Fibroblast of the aortic adventitia (primary cell): ENCODE results near the gene CACNA2D3. TPM values are rescaled to one million over a fixed set of nuclear protein-coding genes. Genes with fewer than 3 reads are reported as not detected.

Experiments
- DNase-seq: peaks from one replicate; pipeline ENCODE4 v3.0.0-alpha.2; 2010; ENCODE audit warnings: low read depth
- H3K4me3 ChIP-seq: 2 replicates; pipeline ENCODE4 v1.5.1; 2011; ENCODE audit warnings: low read depth, mild to moderate bottlenecking, control low read depth, low read length, moderate library complexity
- total RNA-seq: library from RNA; depleted of rRNA; stranded (reverse); fragments of >200 nt; gene quantifications from 2 replicates; pipeline ENCODE4 v1.2.3, GENCODE V29; 2012; ENCODE audit warnings: low replicate concordance
- TF ChIP-seq, protein P1 (sequence below): IDR thresholded peaks from 2 replicates; pipeline ENCODE4 v1.5.1; 2011; ENCODE audit warnings: mild to moderate bottlenecking, low read length, control low read depth, inconsistent platforms; ENCODE audit not compliant: insufficient read depth

Gene CACNA2D3
- total RNA-seq, 1 donor: 0.45 TPM

DNA sequence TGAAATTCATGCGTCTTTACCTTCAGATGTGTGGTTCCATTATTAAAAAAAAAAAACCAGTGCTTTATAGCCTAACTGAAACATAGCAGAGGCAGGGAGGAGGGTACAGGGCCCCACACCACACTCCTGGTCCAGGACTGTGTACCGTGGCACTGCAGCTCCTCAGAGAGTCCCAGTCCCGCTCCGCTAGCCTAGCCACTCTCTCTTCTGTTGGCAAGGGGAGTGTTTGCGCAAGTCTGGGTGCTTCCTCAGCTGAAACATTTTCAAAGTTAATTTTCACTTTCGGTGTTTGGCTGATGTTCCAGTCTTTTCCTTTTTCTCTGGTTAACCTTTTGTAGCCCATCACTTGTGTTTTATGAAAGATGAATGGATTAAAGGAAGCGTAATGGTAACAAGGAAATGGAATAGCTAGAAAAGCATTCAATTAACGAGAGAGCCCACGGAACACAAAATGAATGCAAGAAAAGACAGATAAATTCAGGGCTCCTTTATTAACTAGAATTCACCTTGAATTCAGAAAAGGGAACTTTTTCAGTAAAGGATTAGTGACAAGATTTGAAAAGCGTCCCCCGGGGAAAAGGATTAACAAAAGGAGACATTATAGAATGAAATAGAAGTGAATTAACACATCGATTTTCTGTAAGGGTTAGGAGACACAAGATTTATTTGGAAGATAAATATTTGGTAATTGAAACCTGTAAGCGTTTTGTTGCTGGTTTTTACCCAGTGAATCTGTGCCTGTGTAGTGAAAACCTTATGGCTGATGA lies 177.0 kb downstream of the CACNA2D3 start:
- no peak overlapping the region for H3K4me3 ChIP-seq

DNA sequence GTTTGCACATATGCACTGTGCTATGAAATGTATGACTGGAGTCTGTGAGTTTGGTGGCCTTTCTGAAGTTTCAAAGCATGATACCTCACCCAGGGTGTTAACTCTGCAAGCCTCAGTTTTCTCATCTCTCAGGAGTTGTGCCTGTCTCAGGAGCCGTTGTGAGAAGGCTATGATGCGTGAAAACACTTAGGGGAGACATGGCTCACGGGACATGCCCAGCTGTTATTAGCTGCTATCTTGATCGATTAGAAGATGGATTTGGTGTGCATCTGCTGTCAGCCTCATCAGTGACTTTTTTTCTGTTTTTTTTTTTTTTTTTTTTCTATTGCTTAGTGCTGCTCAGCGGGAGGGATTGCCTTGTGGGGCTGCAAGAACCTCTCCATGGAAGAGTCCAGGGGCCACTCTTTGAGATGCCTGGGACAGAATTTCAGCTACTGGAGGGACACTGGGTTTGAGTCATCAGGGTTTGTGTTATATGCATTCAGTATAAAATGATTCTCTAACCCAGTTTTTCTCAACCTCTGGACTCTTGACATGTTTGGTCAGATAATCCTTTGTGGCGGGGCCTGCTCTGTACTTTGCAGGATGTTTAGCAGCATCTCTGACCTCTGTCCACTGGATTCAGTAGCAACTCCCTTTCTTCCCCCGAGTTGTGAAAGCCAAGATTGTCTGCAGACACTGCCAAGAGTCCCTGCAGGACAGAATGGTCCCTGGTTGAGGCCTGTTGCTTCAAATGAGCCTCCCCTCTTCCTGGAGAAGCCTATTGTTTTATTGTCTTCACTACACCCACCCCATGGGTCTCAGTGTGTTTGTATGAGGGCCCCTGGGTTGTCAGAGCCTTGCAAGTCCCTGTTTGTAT lies 181.4 kb downstream of the CACNA2D3 start:
- no peak for DNase-seq
- TF ChIP-seq, protein P1, sequence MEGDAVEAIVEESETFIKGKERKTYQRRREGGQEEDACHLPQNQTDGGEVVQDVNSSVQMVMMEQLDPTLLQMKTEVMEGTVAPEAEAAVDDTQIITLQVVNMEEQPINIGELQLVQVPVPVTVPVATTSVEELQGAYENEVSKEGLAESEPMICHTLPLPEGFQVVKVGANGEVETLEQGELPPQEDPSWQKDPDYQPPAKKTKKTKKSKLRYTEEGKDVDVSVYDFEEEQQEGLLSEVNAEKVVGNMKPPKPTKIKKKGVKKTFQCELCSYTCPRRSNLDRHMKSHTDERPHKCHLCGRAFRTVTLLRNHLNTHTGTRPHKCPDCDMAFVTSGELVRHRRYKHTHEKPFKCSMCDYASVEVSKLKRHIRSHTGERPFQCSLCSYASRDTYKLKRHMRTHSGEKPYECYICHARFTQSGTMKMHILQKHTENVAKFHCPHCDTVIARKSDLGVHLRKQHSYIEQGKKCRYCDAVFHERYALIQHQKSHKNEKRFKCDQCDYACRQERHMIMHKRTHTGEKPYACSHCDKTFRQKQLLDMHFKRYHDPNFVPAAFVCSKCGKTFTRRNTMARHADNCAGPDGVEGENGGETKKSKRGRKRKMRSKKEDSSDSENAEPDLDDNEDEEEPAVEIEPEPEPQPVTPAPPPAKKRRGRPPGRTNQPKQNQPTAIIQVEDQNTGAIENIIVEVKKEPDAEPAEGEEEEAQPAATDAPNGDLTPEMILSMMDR: no peak

More for the DNA sequence above, 177.0 kb downstream of the CACNA2D3 start:
- TF ChIP-seq, protein P1: no peak
- DNase-seq: no peak

DNA sequence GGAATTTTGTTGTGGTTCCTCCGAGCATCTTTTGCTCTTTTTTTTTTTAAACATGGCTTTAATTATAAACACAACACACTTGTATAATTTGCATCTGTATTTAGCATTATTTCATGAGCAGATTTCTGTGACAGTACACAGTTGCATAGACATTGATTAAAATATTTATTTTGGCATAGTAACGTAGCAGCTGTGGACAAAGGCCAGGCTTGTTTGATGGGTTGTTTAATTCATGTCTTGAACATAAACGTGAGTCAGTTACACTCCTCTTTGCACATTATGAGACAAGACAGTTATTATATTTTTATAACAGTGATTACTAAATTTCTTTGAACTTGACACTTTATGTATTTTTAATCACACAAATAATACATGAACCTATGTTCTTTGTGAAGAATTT lies 182.5 kb downstream of the CACNA2D3 start:
- DNase-seq: no peak
- TF ChIP-seq, protein P1: no peak
- H3K4me3 ChIP-seq: no peak overlapping the region

More for the DNA sequence above, 181.4 kb downstream of the CACNA2D3 start:
- no peak overlapping the region for H3K4me3 ChIP-seq

DNA sequence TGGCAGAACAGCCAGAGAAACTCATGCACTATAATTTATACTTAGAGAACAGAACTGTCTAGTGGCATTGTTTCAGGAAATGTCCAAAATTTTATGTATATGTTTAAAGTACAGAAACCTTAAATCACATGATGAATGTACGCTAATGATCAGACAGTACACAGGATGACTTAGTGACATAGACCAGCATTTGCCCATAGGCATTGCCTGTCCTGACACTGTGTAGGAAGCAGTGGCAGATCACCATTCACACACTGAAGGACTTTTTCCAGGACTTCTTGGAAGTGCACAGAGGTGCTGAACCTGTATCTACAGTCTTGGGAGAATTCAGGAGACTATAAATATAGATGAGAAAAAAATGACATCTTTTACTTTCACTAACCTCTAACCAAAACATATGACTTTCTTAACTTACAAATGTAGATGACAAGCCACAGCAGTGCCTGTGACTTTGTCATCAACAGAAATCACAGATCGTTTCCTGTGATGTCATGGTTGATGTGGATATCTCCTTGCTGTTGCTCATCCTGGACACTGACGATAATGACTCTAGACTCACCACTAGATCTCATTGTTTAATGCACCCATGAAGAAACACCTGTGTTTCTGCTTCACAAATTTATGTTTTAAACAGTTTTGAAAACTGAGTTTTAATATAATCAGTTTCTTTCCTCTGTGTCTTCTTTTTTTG lies 183.2 kb downstream of the CACNA2D3 start:
- DNase-seq: no peak
- TF ChIP-seq, protein P1: no peak

DNA sequence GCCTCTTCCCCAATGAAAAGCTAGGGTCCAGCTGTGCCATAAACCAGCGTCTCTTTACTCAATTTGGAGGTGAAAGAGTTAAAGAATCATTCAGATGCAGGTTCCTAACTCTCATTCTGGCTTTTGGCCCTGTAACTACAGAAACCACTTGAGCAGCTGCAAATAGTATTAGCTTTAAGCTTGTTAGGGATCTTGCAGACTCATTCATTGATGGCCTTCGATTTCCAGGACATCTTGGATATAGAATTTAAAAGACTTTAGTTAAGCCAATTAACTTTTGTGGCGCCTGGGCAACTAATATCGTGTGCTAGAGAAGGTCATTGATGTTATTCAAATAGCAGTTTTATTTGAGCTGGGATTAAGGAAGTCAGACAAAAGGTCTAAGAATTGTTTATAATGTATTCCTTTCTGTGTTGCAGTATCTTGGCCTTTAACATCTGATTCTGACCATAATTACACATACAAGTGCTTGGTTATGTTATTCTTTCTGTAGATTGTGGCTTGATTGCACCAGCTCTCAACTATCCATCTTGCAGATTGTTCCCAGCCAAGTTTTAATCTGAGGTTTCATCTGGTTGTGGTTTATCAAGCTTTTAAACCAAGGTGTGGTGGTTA lies 185.3 kb downstream of the CACNA2D3 start:
- DNase-seq: no peak
- H3K4me3 ChIP-seq: no peak overlapping the region
- TF ChIP-seq, protein P1: no peak

More for the DNA sequence above, 183.2 kb downstream of the CACNA2D3 start:
- H3K4me3 ChIP-seq: no peak overlapping the region

DNA sequence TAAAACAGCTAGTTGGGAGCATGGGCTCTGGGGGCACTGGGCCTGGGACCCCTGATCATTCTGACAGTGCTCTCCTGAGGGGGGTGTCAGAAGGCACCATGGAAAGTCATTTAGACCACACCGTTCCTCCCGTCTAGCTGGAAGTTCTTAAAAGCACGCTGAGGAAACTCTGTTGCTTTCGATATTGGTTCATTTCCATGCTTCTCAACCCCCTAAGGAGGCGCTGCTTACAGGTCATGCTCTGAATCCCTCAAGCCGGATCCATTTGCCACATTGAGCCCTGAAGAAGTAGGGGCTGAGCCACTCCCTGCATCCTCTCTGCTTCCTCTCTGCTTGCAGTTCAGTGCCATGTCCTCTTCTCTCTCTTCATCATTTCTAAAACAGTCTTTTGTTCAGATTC lies 187.2 kb downstream of the CACNA2D3 start:
- no peak for DNase-seq
- no peak overlapping the region for H3K4me3 ChIP-seq
- TF ChIP-seq, protein P1: no peak
